ENCODE data around the gene RPH3AL.

DNA sequence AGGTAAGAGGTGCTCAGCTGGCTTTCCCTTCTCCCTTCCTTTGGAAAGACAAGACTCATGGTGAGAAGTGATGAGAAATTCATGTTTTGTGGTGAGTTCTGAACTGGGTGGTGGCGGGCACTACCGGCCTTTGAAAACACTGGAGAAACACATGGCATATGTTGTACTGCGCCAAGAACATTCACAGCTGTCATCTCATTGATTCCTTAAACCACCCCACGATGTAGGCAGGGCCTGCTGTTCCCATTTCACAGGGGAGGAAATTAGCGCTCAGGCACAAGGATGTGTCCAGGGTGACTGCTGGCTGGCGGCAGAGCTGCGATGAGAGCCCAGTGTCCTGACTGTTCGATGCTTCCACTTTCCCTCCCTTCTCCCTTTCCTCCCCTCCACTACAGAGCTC lies 169.6 kb downstream of the RPH3AL start:
- no peak for TF ChIP-seq CTCF (IDR thresholded peaks at IDR 0.05)
- no peak for TF ChIP-seq POLR2AphosphoS5 (IDR thresholded peaks at IDR 0.05)
- no peak for TF ChIP-seq EP300 (IDR thresholded peaks at IDR 0.05; ENCODE audit: low read depth)
- TF ChIP-seq POLR2A (IDR thresholded peaks at IDR 0.05), result no peak

Data from transverse colon (tissue), 4 donors.